Colon (tissue), 2 donors: ENCODE data around the gene ZBTB24.

ENCODE experiments used
- FAIRE-seq: peaks from 2 replicates; lab custom pipeline; 2012; peaks lifted over from hg19 to GRCh38; lab: Jason Lieb, UNC
- donor health status: control.
- donor health status: control.

The ZBTB24 gene

DNA sequence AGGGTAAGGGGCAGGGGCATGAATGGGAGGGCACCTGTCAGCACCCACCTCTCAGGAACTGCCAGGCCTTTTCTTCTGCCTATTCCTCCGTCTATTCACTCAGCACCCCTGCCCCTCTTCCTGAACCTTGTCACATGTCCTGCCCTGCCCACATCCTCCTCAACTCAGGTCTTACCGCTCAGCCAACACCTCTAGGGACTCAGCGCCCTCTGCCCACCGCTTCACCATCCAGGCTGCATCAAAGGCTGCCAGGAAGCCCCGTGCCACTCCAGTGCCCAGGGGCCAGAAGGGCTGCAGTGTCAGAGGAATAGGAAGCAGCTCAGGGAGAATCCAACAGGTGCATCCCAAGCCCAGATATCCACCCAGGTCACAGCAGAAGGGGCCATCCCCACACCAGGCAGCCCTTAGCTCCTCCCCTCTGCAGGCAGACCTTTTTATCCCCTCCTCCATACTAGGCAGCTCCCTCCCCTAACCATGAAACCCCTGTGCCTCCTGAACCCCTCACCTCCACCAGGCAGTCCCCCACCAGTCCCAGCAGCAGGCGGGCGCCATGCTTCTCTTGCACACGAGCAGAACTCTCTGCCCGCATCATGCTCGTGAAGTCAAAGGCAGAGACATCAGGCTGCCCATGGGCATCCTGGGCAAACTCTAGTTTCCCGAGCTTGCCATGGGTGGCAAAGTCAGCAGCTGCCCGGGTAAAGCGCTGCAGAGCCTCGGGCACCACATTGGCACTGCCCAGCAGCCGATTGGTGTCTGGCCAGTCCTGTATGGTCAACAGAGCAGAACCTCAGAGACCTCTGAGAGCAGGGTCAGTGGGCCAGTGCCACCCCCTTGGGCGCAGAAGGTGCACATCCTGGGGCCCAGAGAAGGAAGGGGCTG lies 33.0 kb downstream of the ZBTB24 start:
- FAIRE-seq, result no peak

- FAIRE-seq, result no peak
Observed at GRCh38 chr6:109449064-109449794, 33.8 kb downstream of the ZBTB24 start.

DNA sequence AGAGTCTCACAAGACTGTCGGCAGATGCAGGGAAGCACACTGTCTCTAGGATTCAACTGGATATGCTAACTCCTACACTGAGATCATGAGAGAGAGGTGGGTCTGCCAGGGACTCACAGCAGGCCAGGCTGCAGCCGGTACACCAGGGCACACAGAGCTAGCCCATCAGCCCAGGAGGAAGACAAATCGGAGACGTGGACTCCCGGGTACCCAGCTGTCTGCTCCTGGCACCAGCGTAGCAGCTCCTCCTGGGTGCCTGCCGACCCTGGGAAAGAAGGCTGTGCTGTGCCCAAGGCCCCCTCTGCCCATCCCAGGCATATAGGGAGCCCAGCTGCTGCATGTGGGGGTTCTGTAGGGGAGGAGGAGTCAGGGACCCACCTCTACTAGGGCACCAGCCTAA lies 34.4 kb downstream of the ZBTB24 start:
- FAIRE-seq, result no peak

DNA sequence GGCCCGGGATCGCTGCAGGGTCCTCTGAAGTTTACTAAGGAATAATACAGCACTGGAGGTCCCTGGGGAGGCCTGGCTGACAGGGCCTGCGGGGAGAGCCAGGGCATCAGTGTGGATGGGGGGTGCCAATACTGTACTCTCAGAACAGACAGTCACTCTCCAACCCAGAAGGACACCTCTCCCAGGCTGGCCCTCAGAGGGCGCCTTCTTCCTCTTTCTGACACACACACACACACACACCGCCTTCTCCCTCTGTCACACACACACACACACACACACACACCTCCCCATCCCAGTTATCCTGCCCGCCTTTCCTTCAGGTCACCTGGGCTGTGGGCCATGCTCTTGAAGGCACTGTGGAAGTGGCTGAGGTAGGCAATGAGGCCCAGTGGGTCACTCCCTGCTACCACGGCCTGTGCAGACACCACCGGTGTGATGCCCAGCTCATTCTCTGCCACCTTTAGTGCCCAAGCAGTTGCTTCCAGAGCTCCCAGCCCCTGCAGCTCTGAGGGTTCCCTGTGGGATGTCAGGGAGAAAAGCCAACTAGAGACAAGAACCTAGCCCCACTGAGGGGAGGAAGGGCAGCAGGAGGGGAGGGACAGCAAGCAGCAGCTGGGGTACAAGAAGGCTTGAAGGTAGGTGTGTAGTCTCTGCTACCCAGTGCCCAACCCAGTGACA lies 35.0 kb downstream of the ZBTB24 start:
- FAIRE-seq, result no peak

- FAIRE-seq, result no peak
Observed at GRCh38 chr6:109447087-109447486, 35.9 kb downstream of the ZBTB24 start.

DNA sequence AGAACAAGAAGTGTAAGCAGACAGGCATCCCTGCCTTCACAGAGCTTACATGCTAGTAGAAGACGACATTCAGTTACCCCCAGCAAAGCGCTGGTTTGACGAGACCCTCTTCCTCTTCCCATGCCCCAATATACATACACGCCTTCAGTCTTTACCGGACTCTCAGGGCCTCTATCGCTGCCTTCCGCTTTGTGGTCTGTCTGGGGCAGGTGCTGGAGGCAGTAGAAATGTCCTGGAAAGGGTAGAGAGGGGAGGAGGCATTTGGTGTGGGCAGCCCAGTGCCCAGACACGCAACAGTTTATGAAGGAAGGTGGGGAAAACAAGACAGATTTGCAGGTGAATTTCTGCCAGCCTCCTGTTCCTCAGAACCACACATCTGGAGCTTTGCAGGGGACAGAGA lies 36.5 kb downstream of the ZBTB24 start:
- FAIRE-seq, result no peak

GRCh38 chr6:109446072-109446471 lies 36.9 kb downstream of the ZBTB24 start:
- FAIRE-seq, result no peak

DNA sequence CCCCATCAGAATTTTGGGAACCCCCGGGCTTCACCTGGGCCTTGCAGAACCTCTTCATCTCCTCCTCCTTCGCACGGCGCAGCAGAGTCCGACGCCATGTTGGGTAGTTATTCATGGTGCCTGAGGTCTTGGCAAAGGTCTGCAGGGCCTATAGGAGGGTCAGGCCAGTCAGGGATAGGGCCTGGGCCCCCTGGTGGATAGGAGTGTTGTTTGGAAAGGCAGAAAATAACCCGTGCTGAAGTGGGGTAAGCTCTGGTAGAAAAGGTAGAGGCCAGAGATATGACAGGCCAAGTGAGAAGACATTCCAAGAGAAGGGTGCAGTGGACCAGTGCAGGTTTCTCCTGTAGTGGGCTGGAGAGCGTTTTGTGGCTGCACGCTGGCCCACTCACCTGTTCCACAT lies 37.6 kb downstream of the ZBTB24 start:
- no peak for FAIRE-seq

- no peak for FAIRE-seq
Observed at GRCh38 chr6:109443425-109443950, 39.5 kb downstream of the ZBTB24 start.

DNA sequence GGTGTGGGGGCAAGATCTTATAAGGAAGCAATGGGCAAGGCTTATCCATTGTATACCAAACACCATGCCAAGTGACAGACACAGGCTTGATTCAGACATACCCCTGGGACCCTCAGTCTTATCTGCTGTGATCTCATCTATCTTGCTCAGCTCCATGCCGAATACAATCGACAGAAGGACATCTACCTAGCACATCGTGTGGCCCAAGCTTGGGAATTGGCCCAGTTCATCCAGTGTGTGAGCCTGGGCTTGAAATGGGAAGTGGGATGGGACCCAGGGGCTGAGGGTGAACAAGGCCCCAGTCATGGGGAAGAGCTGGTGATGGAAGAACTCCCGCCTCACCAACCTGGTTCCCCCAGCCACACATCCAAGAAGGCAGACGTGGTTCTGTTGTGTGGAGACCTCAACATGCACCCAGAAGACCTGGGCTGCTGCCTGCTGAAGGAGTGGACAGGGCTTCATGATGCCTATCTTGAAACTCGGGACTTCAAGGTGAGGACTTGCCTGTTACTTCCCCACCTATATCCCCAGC lies 40.6 kb downstream of the ZBTB24 start:
- no peak for FAIRE-seq

DNA sequence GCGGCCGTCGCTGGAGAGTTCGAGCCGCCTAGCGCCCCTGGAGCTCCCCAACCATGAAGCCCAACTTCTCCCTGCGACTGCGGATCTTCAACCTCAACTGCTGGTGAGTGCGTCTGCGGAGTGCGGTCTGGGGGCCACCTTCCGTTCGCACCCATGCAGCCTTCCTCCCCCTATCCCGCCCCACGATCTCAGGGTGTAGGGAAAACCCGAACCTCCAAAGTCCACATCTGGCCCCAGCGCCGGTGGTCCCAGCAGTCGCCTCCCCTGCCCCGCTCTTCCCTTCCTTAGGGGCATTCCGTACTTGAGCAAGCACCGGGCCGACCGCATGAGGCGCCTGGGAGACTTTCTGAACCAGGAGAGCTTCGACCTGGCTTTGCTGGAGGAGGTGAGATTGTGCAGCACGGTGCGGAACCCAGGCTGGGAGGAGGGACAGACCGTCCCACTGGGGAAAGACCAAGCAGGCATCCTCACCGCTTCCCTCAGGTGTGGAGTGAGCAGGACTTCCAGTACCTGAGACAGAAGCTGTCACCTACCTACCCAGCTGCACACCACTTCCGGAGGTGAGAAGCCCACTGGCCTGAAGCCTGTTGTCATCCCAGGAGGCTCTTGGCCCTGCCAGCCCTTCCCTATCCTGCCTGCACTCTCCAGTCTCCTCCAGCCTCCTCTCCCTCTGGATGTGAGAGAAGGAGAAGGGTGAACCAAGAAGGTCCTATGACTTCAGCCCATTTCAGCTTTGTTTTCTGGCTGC lies 41.8 kb downstream of the ZBTB24 start:
- FAIRE-seq, result no peak

DNA sequence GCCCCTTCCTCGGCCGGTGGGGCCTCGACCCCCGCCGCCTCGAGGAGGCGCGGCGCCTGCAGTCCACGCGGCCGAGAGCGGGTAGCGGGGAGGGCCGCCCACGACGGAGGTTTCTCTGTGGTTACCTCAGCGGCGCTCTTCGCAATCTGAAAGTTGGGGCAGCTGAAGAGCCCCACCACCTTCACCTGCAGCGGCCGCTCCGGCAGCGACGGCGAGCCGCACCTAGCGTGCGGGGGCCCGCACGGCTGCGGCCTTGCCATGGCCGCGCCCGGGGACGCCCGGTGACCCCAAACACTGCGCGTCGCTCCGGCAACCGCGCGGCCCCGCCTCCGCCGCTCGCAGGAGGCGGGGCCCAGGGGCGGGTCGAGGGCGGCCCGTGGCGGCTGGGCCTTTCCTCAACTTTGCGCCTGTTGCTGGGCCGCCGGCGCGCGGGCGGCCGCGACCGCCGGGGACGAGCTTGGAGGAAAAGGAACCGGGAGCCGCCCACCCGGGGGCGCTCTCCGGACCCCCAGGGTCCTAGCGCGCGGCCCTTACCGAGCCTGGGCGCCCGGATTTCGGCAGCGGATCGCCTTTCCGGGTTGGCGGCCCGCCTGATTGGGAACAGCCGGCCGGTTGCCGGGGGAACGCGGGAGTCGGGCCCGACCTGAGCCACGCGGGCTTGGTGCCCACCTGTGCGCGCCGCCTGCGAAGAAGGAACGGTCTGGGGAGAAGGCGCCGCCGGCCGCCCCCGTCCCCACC lies 42.5 kb downstream of the ZBTB24 start, which contains the start of the genes PPIL6 and SMPD2:
PPIL6 (minus strand) TSS at position 298 of the 738 bp plus-strand sequence; CDS start at position 260, 38 bp downstream.
SMPD2 (plus strand) TSS at position 394 of the 738 bp plus-strand sequence. CDS start 398 bp downstream, outside the sequence.
- FAIRE-seq, result no peak

DNA sequence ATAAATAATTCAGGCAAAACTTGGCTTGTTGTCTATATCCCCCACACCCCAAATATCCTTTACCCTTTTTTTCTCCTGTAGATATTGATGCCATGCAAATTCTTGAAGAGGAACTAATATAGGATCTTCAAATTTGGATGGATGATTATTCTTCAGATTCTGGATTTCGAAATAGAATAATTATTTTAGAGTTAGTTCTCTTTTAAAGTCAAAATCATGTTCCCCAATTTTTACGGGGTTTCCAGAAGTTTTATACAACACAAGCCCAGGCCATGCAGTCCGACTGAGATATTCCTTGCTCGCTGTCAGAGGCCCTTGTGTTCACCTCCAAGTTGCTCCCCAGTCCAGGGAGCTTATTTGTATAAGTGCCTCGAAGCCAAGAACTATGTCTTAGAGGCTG lies 47.0 kb downstream of the ZBTB24 start:
- FAIRE-seq, result no peak

- FAIRE-seq, result no peak
Observed at GRCh38 chr6:109434456-109434855, 48.6 kb downstream of the ZBTB24 start.

- no peak for FAIRE-seq
Observed at GRCh38 chr6:109429496-109429895, 53.5 kb downstream of the ZBTB24 start.

DNA sequence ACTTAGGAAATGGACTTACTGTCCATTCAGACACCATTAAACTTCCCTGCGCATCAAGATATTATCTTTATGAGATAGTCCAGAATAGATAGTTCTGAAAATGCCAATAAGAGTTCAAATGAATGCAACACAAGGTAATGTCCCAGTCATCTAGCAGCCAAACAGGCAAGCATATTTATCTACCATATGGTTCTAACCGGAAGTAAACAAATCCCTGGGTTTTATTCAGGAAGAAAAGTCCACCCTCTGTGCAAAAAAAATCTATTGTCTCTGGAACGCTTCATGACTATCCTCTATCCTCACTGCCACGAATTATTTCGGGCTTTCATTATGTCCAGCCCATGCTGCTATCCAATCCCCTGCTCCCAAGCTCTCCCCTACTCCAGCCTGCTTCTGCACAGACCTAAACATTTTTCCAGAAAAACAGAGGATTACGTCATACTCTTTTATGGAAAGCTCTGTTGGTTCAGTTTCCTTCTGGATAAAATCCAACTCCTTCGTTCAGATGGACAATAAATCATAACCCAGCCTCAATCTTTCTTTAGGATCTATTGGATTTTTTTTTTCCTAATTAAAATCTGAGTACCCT lies 54.0 kb downstream of the ZBTB24 start:
- no peak for FAIRE-seq

DNA sequence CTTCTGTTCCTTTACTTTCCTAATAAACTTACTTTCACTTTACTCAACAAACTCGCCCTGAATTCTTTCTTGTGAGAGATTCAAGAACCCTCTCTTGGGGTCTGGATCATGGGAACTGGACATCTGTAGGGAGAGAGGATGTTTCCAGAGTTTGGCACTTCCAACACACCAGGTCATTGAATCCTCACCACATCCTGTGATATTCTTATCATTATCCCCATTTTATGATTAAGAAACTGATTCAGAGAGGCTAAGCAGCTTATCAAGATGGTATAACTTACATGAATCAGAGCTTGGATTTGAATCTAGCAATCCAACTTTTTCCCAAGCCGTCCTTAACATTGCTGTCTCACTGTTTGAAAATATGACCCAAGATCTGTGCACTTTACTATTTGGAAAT lies 58.1 kb downstream of the ZBTB24 start:
- FAIRE-seq, result no peak

GRCh38 chr6:109421184-109421583 lies 61.8 kb downstream of the ZBTB24 start:
- no peak for FAIRE-seq

- FAIRE-seq, result no peak
Observed at GRCh38 chr6:109420751-109421150, 62.3 kb downstream of the ZBTB24 start.

- FAIRE-seq, result no peak
Observed at GRCh38 chr6:109417646-109418045, 65.4 kb downstream of the ZBTB24 start.
